ENCODE measurements around the gene AIF1. TPM values are rescaled to one million over a fixed set of nuclear protein-coding genes. Genes with fewer than 3 reads are reported as not detected.
A peak's percentile ranks its signal among the peaks of the same experiment; 100 is the strongest.

The AIF1 gene
- total RNA-seq, 3 donors from 2014 or later (not counting 1 experiment from before 2014, with no cell fraction given) = 8.7 to 47.0 (median 17.9) TPM

GRCh38 chr6:31597006-31597405 is 18.0 kb upstream of the AIF1 start:
- Mint-ChIP-seq H3K27ac (peak overlapping the region; percentile 58 to 82), H3K36me3 (no peaks in the 10 kb centered on the region), H3K4me1 (peaks cover 23 to 44% of the 10 kb centered on the region in 2 donors), H3K27me3 (ENCODE audit: low read depth in 2 of 2) (no peaks in the 10 kb centered on the region), H3K9me3 (no peaks in the 10 kb centered on the region), H3K4me3 (peak overlapping the region; percentile 60)
- Histone ChIP-seq H3K4me1 (ENCODE audit: control insufficient read depth, insufficient read depth, low read length) (peaks cover 54% of the 10 kb centered on the region), H3K27me3 (ENCODE audit: control insufficient read depth, insufficient read depth, low read length) (no peaks in the 10 kb centered on the region), H3K4me3 (ENCODE audit: low read length) (no peak overlapping the region), H3K36me3 (ENCODE audit: control insufficient read depth, insufficient read depth, low read length) (no peaks in the 10 kb centered on the region), H3K27ac (ENCODE audit: low read length) (no peak overlapping the region), H3K9me3 (ENCODE audit: control insufficient read depth, insufficient read depth, low read length) (no peaks in the 10 kb centered on the region)
- WGBS (ENCODE audit: insufficient coverage) = 5% methylated on average over 2 of the region's 2 CpGs
- DNase-seq = peak in 1 of 2 donors; percentile 86
- intact Hi-C loops (cut with micrococcal nuclease) = loop anchor here (1.0 kb wide), 2 partner anchors 16 to 103 kb away; no protein-coding TSS in a partner anchor
- ATAC-seq = peak; percentile 57 to 73 (median 58)
- peak; percentile 75 for TF ChIP-seq CTCF (IDR thresholded peaks at IDR 0.05)

GRCh38 chr6:31607317-31607716 is 7.7 kb upstream of the AIF1 start:
- no peak for DNase-seq
- no peak overlapping the region for H3K27ac Mint-ChIP-seq

GRCh38 chr6:31609519-31610406 is 5.3 kb upstream of the AIF1 start:
- no peak overlapping the region for H3K27ac ChIP-seq (ENCODE audit: low read length)
- H3K36me3 ChIP-seq (ENCODE audit: control insufficient read depth, insufficient read depth, low read length) = no peaks in the 10 kb centered on the region
- H3K9me3 ChIP-seq (ENCODE audit: control insufficient read depth, insufficient read depth, low read length) = no peaks in the 10 kb centered on the region
- Mint-ChIP-seq H3K27ac (no peak overlapping the region), H3K4me3 (no peak overlapping the region), H3K36me3 (no peaks in the 10 kb centered on the region), H3K4me1 (no peaks in the 10 kb centered on the region), H3K9me3 (no peaks in the 10 kb centered on the region), H3K27me3 (ENCODE audit: low read depth in 2 of 2) (no peaks in the 10 kb centered on the region)
- no peak overlapping the region for H3K4me3 ChIP-seq (ENCODE audit: low read length)
- intact Hi-C loops (cut with micrococcal nuclease) = no loop called here
- no peak for DNase-seq
- no peak for ATAC-seq
- no peak for TF ChIP-seq CTCF (IDR thresholded peaks at IDR 0.05)
- no peaks in the 10 kb centered on the region for H3K27me3 ChIP-seq (ENCODE audit: control insufficient read depth, insufficient read depth, low read length)
- WGBS (ENCODE audit: insufficient coverage) = 79% methylated on average over 7 of the region's 8 CpGs
- H3K4me1 ChIP-seq (ENCODE audit: control insufficient read depth, insufficient read depth, low read length) = no peaks in the 10 kb centered on the region

More at GRCh38 chr6:31607317-31607716, 7.7 kb upstream of the AIF1 start:
- Histone ChIP-seq H3K4me1 (ENCODE audit: control insufficient read depth, insufficient read depth, low read length) (no peaks in the 10 kb centered on the region), H3K27ac (ENCODE audit: low read length) (no peak overlapping the region), H3K27me3 (ENCODE audit: control insufficient read depth, insufficient read depth, low read length) (no peaks in the 10 kb centered on the region), H3K36me3 (ENCODE audit: control insufficient read depth, insufficient read depth, low read length) (no peaks in the 10 kb centered on the region), H3K4me3 (ENCODE audit: low read length) (no peak overlapping the region), H3K9me3 (ENCODE audit: control insufficient read depth, insufficient read depth, low read length) (no peaks in the 10 kb centered on the region)
- no peak for ATAC-seq
- peaks cover 0 to 4% of the 10 kb centered on the region in 2 donors for H3K4me1 Mint-ChIP-seq
- intact Hi-C loops (cut with micrococcal nuclease) = no loop called here
- H3K9me3 Mint-ChIP-seq = no peaks in the 10 kb centered on the region
- TF ChIP-seq CTCF (IDR thresholded peaks at IDR 0.05) = no peak
- WGBS (ENCODE audit: insufficient coverage) = 100% methylated on average over 1 of the region's 1 CpG
- H3K27me3 Mint-ChIP-seq (ENCODE audit: low read depth in 2 of 2) = no peaks in the 10 kb centered on the region
- H3K4me3 Mint-ChIP-seq = no peak overlapping the region
- H3K36me3 Mint-ChIP-seq = no peaks in the 10 kb centered on the region
